Gastroesophageal sphincter (tissue), 4 donors: ENCODE measurements around the gene ARHGAP9. TPM values are rescaled to one million over a fixed set of nuclear protein-coding genes. Genes with fewer than 3 reads are reported as not detected.

Source experiments
- ATAC-seq: fragments of 150-250 bp; one replicate; pipeline ENCODE4 v1.9.1; 2016; ENCODE audit warnings: mild to moderate bottlenecking, moderate library complexity
- H3K27ac ChIP-seq, 4 donors: fragments of 200-600 bp; sonication (generic) in 3 of 4; 1 replicate in 3 of 4; 2 replicates in 1 of 4; pipeline ENCODE4 v1.5.1; 2016 to 2019
- H3K27me3 ChIP-seq: fragments of 200-600 bp; sonication (generic); one replicate; pipeline ENCODE4 v1.5.1; 2019
- H3K36me3 ChIP-seq, 2 donors: fragments of 200-600 bp; sonication (generic); one replicate each; pipeline ENCODE4 v1.5.1; 2019; ENCODE audit warnings: control low read depth in 1 of 2
- H3K4me1 ChIP-seq, 3 donors: fragments of 200-600 bp; sonication (generic); 1 replicate in 2 of 3; 2 replicates in 1 of 3; pipeline ENCODE4 v1.5.1; 2016 to 2019; ENCODE audit warnings: control low read depth in 2 of 3
- H3K4me3 ChIP-seq, 2 donors: fragments of 200-600 bp; sonication (generic); one replicate each; pipeline ENCODE4 v1.5.1; 2019; ENCODE audit warnings: mild to moderate bottlenecking in 1 of 2, moderate library complexity in 1 of 2
- H3K9me3 ChIP-seq, 3 donors: fragments of 200-600 bp; sonication (generic); one replicate each; pipeline ENCODE4 v1.5.1; 2017 to 2019; ENCODE audit warnings: control low read depth in 2 of 3
- EP300 ChIP-seq: sonication (generic); formaldehyde crosslinking; IDR thresholded peaks from one replicate; pipeline ENCODE4 v1.6.1; 2017; ENCODE audit warnings: antibody characterized with exemption, mild to moderate bottlenecking
- POLR2A ChIP-seq, 2 donors: fragments of 450-650 bp; IDR thresholded peaks; one replicate each; pipeline ENCODE4 v1.6.1; 2017; ENCODE audit warnings: antibody characterized with exemption in 2 of 2, mild to moderate bottlenecking in 2 of 2, moderate library complexity in 1 of 2
- POLR2AphosphoS5 ChIP-seq: sonication (generic); formaldehyde crosslinking; IDR thresholded peaks from one replicate; pipeline ENCODE4 v1.6.1; 2017; ENCODE audit warnings: antibody characterized with exemption
- WGBS, 2 donors: methylation state at CpG; one replicate each; pipeline ENCODE4 v1.1.5; 2018; ENCODE audit warnings: low coverage in 1 of 2; 5-methylcytosine and 5-hydroxymethylcytosine counted together
- total RNA-seq, 4 donors: library from RNA; depleted of rRNA; stranded (reverse); fragments of >200 nt; gene quantifications; one replicate each; pipeline ENCODE4 v1.1.0, GENCODE V29; 2016
- TF ChIP-seq, protein P1 (sequence below), 4 experiments: fragments of 200-600 bp in 2 of 4; fragments of 450-650 bp in 2 of 4; sonication (generic) in 1 of 4; IDR thresholded peaks; one replicate each; pipeline ENCODE4 v1.5.1; 2017 to 2019; ENCODE audit warnings: antibody characterized with exemption in 4 of 4, mild to moderate bottlenecking in 2 of 4, moderate library complexity in 2 of 4

Gene ARHGAP9
- total RNA-seq, 4 donors from 2014 or later = 5.6 to 13.1 (median 8.9) TPM

DNA sequence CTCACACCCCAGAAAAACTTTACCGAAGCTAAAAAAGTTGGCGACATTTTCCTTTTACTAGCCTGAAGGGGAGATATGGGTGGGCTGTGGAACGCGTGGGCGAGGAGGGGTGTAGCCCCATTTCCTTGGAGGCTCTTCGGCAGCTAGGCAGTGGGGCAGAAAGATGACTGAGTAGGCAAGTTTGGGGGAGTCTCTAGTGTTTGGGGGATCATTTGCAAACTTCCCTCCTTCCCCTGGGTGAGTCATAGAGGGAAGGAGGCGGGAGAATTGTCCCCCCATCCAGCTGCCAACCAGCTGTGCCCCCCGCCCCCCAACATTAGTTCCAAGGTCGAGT is 17.8 kb downstream of the ARHGAP9 start:
- no peaks in the 10 kb centered on the region for H3K9me3 ChIP-seq
- peaks cover 0 to 44% (median 15%) of the 10 kb centered on the region in 3 donors for H3K4me1 ChIP-seq
- no peaks in the 10 kb centered on the region for H3K36me3 ChIP-seq
- peak; percentile 3 for ATAC-seq
- peaks cover 17% of the 10 kb centered on the region for H3K27me3 ChIP-seq
- H3K4me3 ChIP-seq = peak overlapping the region; percentile 26 to 71
- H3K27ac ChIP-seq = peak overlapping the region in 3 of 4 donors; percentile 84 to 85 (median 84)
- TF ChIP-seq POLR2AphosphoS5 (no peak), POLR2A (IDR thresholded peaks at IDR 0.05) (no peak), EP300 (no peak)
- TF ChIP-seq, protein P1, sequence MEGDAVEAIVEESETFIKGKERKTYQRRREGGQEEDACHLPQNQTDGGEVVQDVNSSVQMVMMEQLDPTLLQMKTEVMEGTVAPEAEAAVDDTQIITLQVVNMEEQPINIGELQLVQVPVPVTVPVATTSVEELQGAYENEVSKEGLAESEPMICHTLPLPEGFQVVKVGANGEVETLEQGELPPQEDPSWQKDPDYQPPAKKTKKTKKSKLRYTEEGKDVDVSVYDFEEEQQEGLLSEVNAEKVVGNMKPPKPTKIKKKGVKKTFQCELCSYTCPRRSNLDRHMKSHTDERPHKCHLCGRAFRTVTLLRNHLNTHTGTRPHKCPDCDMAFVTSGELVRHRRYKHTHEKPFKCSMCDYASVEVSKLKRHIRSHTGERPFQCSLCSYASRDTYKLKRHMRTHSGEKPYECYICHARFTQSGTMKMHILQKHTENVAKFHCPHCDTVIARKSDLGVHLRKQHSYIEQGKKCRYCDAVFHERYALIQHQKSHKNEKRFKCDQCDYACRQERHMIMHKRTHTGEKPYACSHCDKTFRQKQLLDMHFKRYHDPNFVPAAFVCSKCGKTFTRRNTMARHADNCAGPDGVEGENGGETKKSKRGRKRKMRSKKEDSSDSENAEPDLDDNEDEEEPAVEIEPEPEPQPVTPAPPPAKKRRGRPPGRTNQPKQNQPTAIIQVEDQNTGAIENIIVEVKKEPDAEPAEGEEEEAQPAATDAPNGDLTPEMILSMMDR (IDR thresholded peaks at IDR 0.05) = no peak
- 0 to 3% methylated on average over 4 to 6 of the region's 9 CpGs for WGBS, 2 donors

DNA sequence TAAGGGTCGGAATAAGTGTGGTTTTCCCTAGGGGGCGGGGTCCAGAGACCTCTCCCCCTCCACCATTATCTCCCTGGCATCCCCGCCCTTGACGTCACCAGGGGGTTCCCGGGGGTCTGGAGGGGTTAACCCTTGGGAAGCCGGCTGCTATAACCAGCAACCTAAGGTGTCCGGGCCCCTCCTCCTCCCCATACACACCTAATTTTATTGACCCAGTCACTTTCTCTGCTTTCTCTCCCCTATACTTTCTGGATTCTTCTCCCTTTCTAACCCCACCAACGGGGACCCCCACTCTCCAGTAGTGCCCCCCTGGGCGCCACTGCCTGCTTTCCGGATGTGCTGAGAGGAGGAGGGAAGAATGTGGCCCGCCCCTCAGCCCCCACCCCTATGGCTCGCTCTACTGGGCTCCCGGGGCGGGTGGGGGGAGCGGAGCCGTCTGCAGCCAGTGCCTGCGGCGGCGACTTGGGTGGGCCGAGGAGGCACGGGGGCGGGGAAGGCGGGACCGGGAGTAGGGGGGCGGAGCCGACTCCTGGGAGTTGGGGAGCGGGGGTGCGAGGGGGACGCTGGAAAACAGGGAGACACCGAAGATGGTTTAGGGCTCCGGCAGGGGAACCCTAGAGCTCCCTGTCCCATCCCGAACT is 18.3 kb downstream of the ARHGAP9 start:
- no peaks in the 10 kb centered on the region for H3K9me3 ChIP-seq
- TF ChIP-seq EP300 = no peak
- H3K4me3 ChIP-seq = peak overlapping the region; percentile 26 to 71
- 0% methylated on average over 8 to 11 of the region's 32 CpGs for WGBS, 2 donors
- H3K27me3 ChIP-seq = peaks cover 15% of the 10 kb centered on the region
- peak overlapping the region in 3 of 4 donors; percentile 84 to 85 (median 84) for H3K27ac ChIP-seq
- peak; percentile 44 for ATAC-seq
- H3K4me1 ChIP-seq = peaks cover 0 to 44% (median 15%) of the 10 kb centered on the region in 3 donors
- no peaks in the 10 kb centered on the region for H3K36me3 ChIP-seq

DNA sequence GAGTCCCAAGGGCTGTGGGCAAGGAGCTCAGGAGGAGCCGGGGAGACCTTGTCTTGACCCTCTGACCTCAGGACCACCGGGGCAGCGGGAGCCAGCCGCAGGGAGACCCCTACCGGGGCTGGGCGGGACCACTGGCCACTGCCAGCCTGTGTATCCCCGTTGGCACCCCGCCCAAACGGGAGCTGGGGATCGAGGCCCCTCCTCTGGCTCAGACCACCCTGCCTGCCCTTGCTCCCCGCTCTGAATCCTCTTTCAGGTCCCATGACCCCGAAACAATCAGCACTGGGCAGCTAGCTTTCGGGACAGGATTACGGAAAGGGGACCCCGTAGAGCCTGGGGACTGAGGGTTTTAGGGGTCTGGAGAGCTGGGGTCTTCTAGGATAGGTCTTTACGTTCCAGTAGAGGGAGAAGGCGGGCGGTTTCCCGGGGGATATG is 18.8 kb downstream of the ARHGAP9 start:
- H3K36me3 ChIP-seq = no peaks in the 10 kb centered on the region
- peak overlapping the region in 3 of 4 donors; percentile 14 to 84 (median 79) for H3K27ac ChIP-seq
- H3K27me3 ChIP-seq = peaks cover 15% of the 10 kb centered on the region
- no peaks in the 10 kb centered on the region for H3K9me3 ChIP-seq
- 3% methylated on average over 9 of the region's 19 CpGs; no CpG with 5 or more reads in 1 of the 2 donors for WGBS, 2 donors
- no peak for TF ChIP-seq POLR2A (IDR thresholded peaks at IDR 0.05)
- no peak for TF ChIP-seq EP300
- no peak for TF ChIP-seq POLR2AphosphoS5
- TF ChIP-seq, protein P1 (IDR thresholded peaks at IDR 0.05) = no peak
- ATAC-seq = no peak
- peak overlapping the region; percentile 26 to 71 for H3K4me3 ChIP-seq
- H3K4me1 ChIP-seq = peaks cover 0 to 44% (median 15%) of the 10 kb centered on the region in 3 donors

DNA sequence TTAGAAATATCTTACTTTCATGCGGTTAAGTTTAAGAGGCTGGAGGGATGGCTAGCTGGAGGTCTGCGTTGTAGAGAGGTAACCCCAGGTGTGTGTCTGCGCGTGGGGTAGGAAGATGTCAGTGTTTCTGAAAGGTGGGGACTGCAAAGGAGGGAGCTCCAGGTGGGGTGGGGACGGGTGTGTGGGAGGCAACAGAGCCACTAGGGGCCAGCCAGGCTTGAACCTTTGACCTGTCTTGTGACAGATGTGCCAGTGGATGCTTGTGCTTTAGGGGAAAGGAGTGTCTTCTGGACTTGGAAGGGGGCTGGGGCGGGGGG is 19.2 kb downstream of the ARHGAP9 start:
- H3K9me3 ChIP-seq = no peaks in the 10 kb centered on the region
- no peaks in the 10 kb centered on the region for H3K36me3 ChIP-seq
- TF ChIP-seq POLR2A (IDR thresholded peaks at IDR 0.05) (no peak), POLR2AphosphoS5 (no peak), EP300 (no peak)
- TF ChIP-seq, protein P1 (IDR thresholded peaks at IDR 0.05) = no peak
- H3K27me3 ChIP-seq = peaks cover 11% of the 10 kb centered on the region
- WGBS, 2 donors = 0 to 8% methylated on average over 2 to 6 of the region's 6 CpGs
- peaks cover 0 to 44% (median 15%) of the 10 kb centered on the region in 3 donors for H3K4me1 ChIP-seq
- ATAC-seq = no peak
- H3K4me3 ChIP-seq = peak overlapping the region in 1 of 2 donors; percentile 71
- peak overlapping the region in 2 of 4 donors; percentile 79 to 84 for H3K27ac ChIP-seq

DNA sequence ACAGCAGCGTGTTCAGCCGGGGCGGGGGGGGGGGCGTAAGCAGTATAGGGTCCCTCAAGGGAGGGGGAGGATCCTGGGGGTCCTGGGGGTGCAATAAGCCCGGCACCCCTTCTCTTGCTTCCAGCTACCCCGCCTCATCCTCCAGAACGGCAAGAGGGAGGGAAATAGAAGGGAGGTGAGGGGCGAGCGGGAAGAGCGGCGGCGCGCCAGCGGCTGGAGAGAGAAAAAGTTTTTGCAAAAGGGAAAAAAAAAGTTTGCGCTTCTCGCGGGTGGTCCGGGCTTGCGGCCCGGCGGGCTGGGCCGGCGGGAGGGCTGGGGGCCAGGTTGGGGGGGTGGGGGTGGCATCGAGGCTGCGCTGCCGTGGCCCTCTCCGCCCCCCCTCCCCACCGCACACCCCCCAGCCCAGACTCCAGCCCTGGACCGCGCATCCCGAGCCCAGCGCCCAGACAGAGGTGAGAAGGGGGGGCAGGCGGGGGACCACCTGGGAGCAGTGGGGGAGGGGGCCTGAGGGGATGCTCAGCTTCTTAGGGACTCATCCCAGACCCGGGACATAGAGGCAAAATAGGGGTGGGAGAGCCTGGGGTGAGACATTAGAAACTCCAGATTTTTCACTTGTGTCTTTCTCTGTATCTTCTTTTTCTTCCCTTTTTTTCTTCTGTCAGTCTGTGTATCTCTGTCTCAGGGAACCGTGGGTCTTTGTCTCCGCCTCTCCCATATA is 19.8 kb downstream of the ARHGAP9 start, which contains the start of gene GLI1:
Gene GLI1, plus strand, starts transcription at position 36 of the 718 bp plus-strand sequence. CDS start 3,907 bp downstream, outside the sequence.
- Histone ChIP-seq H3K9me3 (no peaks in the 10 kb centered on the region), H3K4me3 (peak within 1 kb of the TSS; percentile 68 to 71), H3K4me1 (peaks cover 0 to 44% (median 15%) of the 10 kb centered on the region in 3 donors), H3K36me3 (no peaks in the 10 kb centered on the region), H3K27me3 (peaks cover 13% of the 10 kb centered on the region), H3K27ac (peak within 1 kb of the TSS; percentile 18 to 86 (median 82))
- TF ChIP-seq POLR2AphosphoS5 (no peak), EP300 (no peak), POLR2A (IDR thresholded peaks at IDR 0.05) (no peak)
- TF ChIP-seq, protein P1 (IDR thresholded peaks at IDR 0.05) = no peak
- ATAC-seq = no peak
- WGBS, 2 donors = 0% methylated on average over 4 to 17 of the region's 36 CpGs
